COLO668 (cell line): ENCODE data around the gene PHAX.
A peak's percentile ranks its signal among the peaks of the same experiment; 100 is the strongest.
"Not testable (repeated sequence)": the region's sequence is repeated elsewhere in the genome, so short reads cannot be mapped to it uniquely, and the experiment has no call there.

Experiments used
- DNase-seq: peaks from one replicate; lab custom pipeline; 2025; ENCODE audit not compliant: unreplicated experiment; lab: John Stamatoyannopoulos, UW

The PHAX gene, protein sequence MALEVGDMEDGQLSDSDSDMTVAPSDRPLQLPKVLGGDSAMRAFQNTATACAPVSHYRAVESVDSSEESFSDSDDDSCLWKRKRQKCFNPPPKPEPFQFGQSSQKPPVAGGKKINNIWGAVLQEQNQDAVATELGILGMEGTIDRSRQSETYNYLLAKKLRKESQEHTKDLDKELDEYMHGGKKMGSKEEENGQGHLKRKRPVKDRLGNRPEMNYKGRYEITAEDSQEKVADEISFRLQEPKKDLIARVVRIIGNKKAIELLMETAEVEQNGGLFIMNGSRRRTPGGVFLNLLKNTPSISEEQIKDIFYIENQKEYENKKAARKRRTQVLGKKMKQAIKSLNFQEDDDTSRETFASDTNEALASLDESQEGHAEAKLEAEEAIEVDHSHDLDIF

DNA sequence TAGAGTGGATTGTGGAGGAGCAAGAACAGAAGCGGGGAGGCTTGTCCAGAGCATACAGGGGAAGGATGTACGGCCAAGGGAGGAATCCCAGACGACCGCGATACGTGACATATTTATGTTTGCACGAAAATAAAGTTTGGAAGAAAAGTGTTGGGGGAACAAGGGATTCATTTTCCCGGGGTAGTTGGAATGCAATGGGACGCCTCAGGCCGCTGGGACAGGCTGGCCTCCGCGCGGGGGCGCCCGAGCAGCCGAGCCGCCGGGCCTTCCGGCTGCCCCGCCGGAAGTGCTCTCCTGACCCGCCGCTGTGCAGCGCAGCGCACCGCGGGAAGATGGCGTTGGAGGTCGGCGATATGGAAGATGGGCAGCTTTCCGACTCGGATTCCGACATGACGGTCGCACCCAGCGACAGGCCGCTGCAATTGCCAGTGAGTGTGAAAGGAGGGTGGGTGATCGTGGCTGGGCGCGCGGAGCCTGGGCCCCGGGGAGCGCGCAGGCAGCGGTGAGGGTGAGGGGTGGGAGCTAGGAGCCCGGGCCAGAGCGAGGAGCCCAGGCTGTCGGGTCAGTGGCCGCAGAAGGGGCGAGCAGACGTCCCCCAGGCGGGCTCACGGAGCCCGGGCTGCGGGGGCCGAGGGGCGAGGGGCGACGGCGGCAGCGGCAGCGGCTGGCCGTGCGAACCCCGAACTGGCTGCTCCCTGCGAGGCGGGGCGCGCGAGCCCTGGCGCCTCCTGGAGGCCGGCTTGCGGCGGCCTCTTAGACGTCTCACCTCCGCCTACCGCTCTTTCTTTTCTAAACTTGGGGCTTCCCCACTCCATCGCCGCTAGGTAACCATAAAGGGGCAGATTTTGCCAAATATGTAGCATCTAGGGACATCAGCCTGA is at the start of gene PHAX:
Gene PHAX (plus strand): TSS at position 317 of the 881 bp plus-strand sequence. CDS start 16 bp downstream, at position 333.
- DNase-seq = peak; percentile 81

DNA sequence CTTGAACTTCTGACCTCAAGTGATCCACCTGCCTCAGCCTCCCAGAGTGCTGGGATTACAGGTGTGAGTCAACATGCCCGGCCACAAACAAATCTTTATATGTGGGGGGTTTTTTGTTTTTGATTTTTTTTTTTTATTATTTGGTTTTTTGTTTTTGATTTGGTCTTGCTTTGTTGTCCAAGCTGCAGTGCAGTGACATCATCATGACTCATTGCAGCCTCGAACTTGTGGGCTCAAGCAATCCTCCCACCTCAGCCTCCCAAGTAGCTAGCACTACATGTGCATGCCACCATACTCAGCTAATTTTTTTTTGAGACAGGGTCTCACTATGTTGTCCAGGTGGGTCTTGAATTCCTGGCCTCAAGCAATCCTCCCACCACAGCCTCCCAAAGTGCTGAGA is 48.1 kb upstream of the PHAX start:
- DNase-seq = no peak

DNA sequence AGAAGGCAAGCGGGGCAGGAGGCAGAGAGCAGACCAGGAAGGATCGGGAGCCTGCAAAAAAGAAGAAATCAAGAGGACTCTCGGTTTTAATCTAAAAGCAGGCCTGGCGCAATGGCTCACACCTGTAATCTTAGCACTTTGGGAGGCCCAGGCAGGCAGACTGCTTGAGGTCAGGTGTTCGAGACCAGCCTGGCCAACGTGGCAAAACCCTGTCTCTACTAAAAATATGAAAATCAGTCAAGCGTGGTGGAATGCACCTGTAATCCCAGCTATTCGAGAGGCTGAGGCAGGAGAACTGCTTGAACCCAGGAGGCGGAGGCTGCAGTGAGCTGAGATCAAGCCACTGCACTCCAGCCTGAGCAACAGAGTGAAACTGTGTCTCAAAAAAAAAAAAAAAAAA is 45.6 kb upstream of the PHAX start:
- not testable (repeated sequence) for DNase-seq

DNA sequence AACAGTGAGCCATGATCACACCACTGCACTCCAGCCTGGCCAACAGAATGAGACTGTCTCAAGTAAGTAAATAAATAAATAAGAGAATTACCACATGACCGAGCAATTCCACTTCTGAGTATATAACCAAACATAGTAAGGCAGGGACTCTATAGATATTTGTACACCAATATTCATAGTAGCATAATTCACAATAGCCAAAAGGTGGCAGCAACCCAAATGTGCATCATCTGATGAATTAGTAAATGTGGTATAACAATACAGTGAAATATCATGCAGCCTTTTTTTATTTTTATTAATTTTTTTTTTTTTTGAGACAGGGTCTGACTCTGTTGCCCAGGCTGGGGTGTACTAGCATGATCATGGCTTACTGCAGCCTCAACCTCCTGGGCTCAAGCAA is 38.8 kb upstream of the PHAX start:
- no peak for DNase-seq

DNA sequence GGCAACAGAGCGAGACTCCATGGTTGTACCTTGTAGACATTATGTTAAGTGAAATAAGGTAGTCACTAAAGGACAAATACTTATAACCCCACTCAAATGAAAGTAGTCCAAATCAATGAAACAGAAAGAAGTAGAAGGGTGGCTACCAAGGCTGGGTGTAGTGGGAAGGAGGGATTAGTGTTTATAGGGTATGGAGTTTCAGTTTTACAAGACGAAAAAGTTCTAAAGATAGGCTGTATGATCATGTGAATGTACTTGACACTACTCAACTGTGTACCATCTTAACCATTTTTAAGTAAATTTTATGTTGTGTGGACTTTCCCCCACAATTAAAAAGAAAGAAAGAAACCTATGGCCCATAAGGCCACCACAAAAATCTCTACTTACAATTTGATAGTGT is 37.9 kb upstream of the PHAX start:
- no peak for DNase-seq

DNA sequence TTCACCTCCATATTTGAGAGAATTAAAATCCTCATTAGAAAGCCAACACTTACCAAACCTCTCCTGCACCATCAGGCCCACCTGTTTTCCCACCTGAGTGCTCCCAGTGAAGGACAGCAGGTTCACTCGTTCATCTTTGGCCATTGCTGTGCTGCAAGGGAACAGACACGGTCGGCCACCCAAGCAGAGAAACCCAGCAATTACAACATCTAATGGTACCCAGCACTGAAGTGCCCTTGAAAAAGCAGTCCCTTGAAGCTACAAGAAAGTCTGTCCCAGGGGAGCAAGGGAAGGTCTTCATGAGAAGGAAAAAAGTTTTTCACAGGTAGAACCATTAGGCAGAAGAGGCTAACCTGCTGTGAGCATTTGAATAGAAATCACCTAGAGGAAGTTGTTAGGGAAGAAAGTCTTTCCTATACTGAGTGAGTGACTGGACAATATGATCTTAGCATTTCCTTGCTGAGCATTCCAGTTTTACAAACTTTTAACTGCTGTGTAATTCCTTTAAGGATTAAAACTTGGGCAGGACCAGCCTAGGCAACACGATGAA is 32.5 kb upstream of the PHAX start:
- no peak for DNase-seq

DNA sequence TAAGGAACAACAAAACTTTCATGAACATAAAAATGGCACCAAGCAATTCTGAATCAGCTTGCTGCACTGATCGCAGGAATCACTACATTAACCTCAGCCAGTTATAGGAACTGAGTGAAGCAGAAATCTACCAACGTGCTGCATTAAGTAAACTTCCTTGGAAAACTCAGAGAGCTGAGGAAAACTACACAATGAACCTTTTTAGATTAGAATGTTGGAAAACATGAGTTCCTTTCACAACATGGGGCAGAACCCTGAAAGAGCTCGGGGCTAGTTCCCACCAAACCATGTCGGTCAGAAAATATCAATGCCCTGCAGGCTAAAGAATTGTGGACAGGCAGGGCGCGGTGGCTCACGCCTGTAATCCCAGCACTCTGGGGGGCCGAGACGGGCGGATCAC is 25.1 kb upstream of the PHAX start:
- DNase-seq = no peak

DNA sequence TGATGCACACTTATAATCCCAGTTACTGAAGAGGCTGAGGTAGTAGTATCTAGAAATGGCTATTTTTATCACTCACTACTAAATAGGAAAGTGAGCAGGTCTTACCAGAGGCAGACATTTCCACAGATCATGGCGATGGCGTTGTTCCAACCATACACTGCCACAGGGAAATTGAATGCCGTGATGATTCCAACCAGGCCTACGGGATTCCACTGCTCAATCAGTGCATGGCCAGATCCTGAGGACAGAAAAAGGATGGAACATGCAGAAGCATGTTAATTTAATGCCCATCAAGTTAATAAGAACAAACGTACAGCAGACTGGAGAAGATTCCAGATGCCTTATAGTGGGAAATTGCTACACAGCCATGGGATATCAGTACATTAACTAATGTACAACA is 23.8 kb upstream of the PHAX start:
- no peak for DNase-seq

DNA sequence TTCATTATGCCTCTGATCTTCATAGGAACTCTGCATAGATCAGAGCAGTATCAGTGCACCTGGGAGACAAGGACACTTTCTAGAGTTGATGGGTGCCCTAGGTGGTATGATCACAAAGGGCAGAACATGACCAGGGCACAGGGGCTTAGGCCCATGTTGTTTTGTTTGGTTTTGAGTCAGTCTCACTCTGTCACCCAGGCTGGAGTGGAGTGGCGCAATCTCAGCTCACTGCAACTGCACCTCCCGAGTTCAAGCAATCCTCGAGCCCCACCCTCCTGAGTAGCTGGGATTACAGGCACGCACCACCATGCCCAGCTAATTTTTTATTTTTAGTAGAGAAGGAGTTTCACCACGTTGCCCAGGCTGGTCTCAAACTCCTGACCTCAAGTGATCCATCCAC is 23.3 kb upstream of the PHAX start:
- DNase-seq = no peak

DNA sequence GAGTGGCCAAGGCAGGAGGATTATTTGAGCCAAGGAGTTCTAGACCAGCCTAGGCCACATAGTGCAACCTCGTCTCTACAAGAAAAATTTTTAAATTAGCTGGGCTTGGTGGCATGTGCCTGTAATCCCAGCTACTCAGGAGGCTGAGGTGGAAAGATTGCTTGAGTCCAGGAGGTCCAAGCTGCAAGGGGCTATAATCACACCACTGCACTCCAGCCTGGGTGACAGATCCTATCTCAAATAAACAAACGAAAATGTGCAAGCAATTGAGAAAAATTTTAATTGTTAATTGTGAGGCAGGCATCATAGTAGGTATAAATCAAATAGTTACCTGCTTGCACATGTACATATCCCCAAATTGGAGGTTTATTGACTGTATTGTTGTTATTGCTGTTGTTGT is 21.0 kb upstream of the PHAX start:
- no peak for DNase-seq

DNA sequence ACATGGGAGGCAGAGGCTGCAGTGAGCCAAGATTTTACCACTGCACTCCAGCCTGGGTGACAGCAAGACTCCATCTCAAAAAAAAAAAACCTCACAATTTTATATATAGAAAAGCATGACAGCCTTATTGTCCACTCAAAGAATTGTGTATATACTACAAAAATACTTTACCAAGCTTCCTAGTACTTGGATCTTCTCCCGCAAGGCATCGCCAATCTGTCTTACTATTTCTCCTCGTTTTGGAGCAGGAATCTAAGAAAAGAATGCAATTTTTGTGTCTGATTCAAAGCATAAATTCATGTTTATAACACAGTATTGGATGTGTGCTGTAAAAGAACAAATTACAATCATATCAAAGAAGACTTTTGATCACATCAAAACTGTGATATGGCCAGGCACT is 17.0 kb upstream of the PHAX start:
- DNase-seq = no peak

DNA sequence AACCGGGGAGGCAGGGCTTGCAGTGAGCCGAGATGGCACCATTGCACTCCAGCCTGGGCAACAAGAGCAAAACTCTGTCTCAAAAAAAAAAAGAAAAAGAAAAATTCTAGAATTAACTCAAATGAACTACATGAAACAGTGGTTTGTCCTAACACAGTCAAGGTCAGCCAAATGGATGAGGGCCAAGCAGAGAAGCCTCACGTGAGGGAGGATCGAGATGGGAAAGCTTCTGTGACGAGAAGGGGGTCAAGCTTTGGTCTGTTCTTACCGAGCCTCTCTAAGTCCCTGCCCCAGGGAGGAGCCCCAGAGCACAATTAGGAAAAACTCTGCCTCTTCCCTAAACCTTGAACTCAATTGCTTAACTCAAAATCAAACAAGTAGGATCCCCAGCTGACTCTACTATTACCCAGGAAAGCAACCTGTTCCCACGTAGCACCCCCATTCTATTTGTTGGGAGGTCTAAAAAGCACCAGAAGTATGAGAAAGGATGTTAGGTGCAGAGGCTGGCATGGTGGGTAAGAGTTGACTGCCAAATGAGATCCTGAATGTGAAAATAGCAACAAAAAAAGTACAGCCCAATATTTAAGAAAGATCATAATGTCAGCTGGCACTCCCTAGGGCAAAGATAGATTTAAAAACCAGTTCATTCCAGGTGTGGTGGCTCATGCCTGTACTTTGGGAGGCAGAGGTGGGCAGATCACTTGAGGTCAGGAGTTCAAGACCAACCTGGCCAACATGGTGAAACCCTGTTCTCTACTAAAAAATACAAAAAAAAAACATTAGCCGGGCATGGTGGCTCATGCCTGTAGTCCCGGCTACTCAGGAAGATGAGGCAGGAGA is 13.0 kb upstream of the PHAX start:
- DNase-seq = no peak

DNA sequence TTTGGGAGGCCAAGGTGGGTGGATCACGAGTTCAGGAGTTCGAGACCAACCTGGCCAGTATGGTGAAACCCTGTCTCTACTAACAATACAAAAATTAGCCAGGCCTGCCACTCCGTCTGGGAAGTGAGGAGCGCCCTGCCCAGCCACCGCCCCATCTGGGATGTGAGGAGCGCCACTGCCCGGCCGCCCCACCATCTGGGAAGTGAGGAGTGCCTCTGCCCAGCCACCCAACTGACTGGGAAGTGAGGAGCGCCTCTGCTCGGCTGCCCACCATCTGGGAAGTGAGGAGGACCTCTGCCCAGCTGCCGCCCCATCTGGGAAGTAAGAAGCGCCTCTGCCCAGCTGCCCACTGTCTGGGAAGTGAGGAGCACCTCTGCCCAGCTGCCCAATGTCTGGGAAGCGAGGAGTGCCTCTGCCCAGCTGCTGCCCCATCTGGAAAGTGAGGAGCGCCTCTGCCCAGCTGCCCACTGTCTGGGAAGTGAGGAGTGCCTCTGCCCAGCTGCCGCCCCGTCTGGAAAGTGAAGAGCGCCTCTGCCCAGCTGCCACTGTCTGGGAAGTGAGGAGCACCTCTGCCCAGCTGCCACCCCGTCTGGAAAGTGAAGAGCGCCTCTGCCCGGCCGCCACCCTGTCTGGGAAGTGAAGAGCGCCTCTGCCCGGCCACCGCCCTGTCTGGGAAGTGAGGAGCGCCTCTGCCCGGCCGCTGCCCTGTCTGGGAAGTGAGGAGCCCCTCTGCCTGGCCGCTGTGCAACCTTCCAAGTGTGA is 11.0 kb upstream of the PHAX start:
- no peak for DNase-seq

DNA sequence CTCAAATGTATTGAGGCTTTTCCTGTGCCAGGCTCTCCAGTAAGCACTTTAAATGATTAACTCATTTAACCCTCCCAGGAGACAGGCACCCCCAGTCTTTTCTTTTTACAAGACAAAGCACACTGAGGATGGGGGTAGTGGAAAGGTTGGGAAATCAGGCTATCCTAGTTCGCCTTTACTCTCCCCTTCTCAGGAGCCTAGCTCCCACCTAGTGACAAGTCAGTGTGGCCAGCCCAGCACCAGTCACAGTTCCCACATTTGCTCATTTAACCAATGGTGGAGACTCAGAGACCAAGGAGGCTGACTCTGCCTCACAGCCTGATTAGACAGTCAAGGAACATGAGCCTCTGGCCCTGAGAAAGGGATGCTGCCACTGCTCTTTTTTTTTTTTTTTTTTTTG is 9.2 kb upstream of the PHAX start:
- no peak for DNase-seq

DNA sequence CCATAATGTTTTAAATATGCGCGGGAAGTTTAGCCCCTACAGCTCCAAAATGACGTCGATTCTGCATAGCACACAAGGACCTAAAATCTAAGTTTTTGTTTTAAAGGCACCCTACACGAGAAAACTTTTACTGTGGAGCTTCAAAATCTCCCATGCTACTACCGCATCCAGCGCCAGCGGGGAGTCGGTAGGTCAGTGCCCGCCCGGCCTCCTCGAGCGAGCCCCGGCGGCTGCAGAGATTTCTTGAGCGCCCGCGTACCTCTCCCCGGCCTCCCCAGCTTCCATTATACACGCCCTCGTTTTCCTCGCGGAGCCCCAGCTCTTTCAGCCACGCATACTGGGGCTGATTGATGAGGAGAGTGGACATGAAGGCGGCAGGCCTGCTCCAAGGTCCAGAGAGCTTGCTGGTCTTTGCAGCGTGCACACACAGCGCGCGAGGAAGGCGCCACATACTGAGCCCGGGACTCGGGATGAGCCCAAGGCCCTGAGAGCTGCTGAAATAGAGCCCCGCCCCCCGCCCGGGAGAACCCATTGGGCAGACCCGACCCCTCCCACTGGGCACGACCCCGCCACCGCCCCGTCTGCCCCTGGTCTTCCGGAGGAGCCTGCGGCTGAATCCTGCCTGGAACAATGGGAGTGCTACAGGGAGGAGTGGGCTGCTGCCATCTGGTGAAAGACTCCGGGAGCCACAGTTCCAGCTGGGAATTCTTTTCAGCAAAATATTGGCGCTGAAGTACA is 5.8 kb upstream of the PHAX start, which contains the start of gene ALDH7A1:
Gene ALDH7A1 (minus strand): TSS at position 472 of the 738 bp plus-strand sequence. CDS start 21 bp downstream, at position 451.
- peak; percentile 87 for DNase-seq

DNA sequence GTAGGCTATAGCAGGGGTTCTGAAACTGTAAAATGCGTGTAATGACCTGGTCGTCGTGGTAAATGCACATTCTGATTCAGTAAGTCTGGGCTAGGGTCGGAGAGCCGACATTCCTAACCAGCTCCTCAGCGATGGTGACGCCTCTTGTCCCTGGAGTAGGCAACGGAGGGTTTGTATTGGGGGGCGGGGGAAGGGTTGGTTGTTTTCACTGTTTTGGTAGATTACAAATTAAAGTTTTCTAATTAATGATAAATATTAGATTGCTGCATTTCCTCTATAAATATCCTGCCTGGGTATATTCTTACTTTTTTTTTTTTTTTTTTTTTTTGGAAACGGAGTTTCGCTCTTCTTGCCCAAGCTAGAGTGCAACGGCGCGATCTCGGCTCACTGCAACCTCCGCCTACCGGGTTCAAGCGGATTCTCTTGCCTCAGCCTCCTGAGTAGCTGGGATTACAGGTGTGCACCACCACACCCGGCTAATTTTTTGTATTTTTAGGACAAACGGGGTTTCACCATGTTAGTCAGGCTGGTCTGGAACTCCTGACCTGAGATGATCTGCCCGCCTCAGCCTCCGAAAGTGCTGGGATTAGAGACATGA is 5.2 kb upstream of the PHAX start:
- DNase-seq = no peak

DNA sequence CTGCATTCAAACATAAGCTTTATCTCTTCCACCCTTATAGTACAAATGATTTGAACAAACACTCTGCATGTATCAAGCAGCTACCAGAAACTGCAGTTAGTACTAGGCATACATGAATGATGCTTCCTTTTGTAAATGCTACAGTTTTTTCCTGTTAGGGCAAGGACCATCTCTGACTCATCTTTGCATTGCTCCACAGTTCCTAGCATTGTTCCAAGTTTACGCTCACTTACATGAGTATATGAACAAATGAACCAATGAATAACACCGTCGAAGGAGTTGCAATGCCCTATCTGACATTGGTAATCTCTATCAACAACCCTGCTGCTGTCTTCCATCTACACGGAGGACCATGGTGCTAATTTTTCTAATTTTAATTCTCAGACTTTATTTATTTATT is 3.6 kb upstream of the PHAX start:
- no peak for DNase-seq

DNA sequence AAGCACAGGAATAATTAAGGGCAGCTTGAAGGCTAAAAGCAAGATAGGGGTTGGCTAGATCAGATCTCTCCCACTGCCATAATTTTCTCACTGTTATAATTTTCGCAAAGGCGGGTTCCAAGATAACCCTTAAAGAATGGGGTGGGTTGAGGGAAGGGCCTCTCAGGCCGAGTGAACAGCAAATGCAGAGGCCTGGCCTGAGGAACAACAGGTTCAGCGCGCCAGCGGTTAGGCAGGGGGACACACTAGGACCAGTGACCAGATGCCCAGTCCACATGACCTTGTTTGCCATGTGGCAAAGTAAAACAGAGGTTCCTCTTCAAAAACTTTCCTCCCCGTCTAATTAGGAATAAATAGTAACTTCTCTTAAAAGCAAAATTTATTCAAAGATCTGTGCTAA is 1.2 kb upstream of the PHAX start:
- no peak for DNase-seq

DNA sequence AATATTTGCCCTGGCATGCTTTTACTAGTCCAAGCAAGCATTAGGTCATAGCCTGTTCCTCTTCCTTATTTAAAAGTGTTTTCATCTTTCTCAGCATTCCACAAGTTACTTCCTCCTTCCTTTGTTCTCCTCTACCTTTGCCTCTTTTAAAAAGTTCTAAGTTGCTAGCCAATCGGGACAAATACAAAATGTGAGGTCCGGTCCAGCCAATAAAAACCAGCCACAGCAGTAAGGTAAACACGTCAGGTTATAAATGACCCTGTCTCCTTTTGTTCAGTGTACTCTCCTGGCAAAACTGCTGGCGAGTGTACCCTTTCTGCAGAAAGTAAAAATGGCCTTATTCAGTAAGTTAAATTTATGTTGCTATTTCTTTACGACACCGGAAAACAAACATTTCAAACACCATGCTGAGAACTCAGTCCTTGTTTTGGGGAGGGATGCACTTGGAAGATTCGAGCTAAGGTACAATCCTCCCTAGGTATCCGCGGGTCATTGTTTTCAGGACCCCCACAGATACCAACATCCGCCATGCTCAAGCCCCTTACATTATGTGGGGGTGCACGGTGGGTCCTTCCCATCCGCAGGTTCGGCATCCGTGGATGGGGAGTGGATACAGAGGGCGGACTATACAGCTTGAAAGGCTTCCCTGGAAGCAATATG is 646 bp upstream of the PHAX start:
- not testable (repeated sequence) for DNase-seq
